HepG2 (cell line): ENCODE data around the gene C14orf93. TPM values are rescaled to one million over a fixed set of nuclear protein-coding genes. Genes with fewer than 3 reads are reported as not detected.
A peak's percentile ranks its signal among the peaks of the same experiment; 100 is the strongest.

Experiments used
- FUBP1 ChIP-seq: sonication (generic); formaldehyde crosslinking; IDR thresholded peaks from 2 replicates; pipeline ENCODE4 v1.5.1; 2020; ENCODE audit warnings: missing genetic modification reagents, mild to moderate bottlenecking, borderline replicate concordance
- KAT8 ChIP-seq: IDR thresholded peaks from 2 replicates; pipeline ENCODE4 v1.6.1; 2016; ENCODE audit warnings: missing genetic modification reagents, missing compliant biosample characterization
- KLF6 ChIP-seq: IDR thresholded peaks from 2 replicates; pipeline ENCODE4 v1.8.0; 2016; ENCODE audit warnings: missing biosample characterization, missing genetic modification reagents
- MEF2D ChIP-seq: sonication (generic); formaldehyde crosslinking; IDR thresholded peaks from 2 replicates; pipeline ENCODE4 v1.5.1; 2020; ENCODE audit warnings: mild to moderate bottlenecking, missing genetic modification reagents
- MEIS2 ChIP-seq: sonication (generic); formaldehyde crosslinking; IDR thresholded peaks from 2 replicates; pipeline ENCODE4 v1.9.0; 2021; ENCODE audit warnings: mild to moderate bottlenecking, missing genetic modification reagents
- PHF8 ChIP-seq: sonication (generic); formaldehyde crosslinking; IDR thresholded peaks from 2 replicates; pipeline ENCODE4 v1.5.0; 2020; ENCODE audit warnings: missing genetic modification reagents
- PPARG ChIP-seq: conservative IDR thresholded peaks from 2 replicates; pipeline ENCODE4 v1.6.1; 2016; ENCODE audit warnings: missing biosample characterization, missing genetic modification reagents
- RBM22 ChIP-seq: fragments of 200-400 bp; formaldehyde crosslinking; optimal IDR thresholded peaks from 2 replicates; pipeline ENCODE3; 2017; ENCODE audit warnings: mild to moderate bottlenecking, low read length, moderate library complexity
- SIX1 ChIP-seq: sonication (generic); formaldehyde crosslinking; IDR thresholded peaks from 2 replicates; pipeline ENCODE4 v1.4.0; 2020; ENCODE audit warnings: missing genetic modification reagents, borderline replicate concordance
- TBP ChIP-seq: sonication (generic); formaldehyde crosslinking; IDR thresholded peaks from 2 replicates; pipeline ENCODE4 v1.5.0; 2020; ENCODE audit warnings: missing genetic modification reagents
- U2AF1 ChIP-seq: fragments of 200-400 bp; formaldehyde crosslinking; optimal IDR thresholded peaks from 2 replicates; pipeline ENCODE3; 2017; ENCODE audit warnings: mild to moderate bottlenecking, low read depth, low read length
- ZFX ChIP-seq: sonication (generic); formaldehyde crosslinking; IDR thresholded peaks from 2 replicates; pipeline ENCODE4 v1.4.0; 2020; ENCODE audit warnings: mild to moderate bottlenecking, low read depth, missing genetic modification reagents, moderate library complexity
- ZKSCAN8 ChIP-seq: IDR thresholded peaks from 2 replicates; pipeline ENCODE4 v1.6.1; 2016; ENCODE audit warnings: borderline replicate concordance, missing genetic modification reagents, missing compliant biosample characterization
- ZNF136 ChIP-seq: sonication (generic); formaldehyde crosslinking; IDR thresholded peaks from 2 replicates; pipeline ENCODE4 v1.8.1; 2022; ENCODE audit warnings: low read depth, mild to moderate bottlenecking, moderate library complexity, missing genetic modification reagents
- ZNF354B ChIP-seq: sonication (generic); formaldehyde crosslinking; IDR thresholded peaks from 2 replicates; pipeline ENCODE4 v1.8.0; 2022; ENCODE audit warnings: mild to moderate bottlenecking, missing genetic modification reagents
- ZNF547 ChIP-seq: sonication (generic); formaldehyde crosslinking; IDR thresholded peaks from 2 replicates; pipeline ENCODE4 v1.5.1; 2020; ENCODE audit warnings: mild to moderate bottlenecking, missing genetic modification reagents
- ZNF598 ChIP-seq: sonication (generic); formaldehyde crosslinking; IDR thresholded peaks from 2 replicates; pipeline ENCODE4 v1.5.1; 2020; ENCODE audit warnings: mild to moderate bottlenecking, missing genetic modification reagents, borderline replicate concordance
- ZNF607 ChIP-seq: sonication (generic); formaldehyde crosslinking; IDR thresholded peaks from 2 replicates; pipeline ENCODE4 v1.5.1; 2020; ENCODE audit warnings: missing genetic modification reagents, mild to moderate bottlenecking, borderline replicate concordance
- ZNF792 ChIP-seq: IDR thresholded peaks from 2 replicates; pipeline ENCODE4 v1.6.1; 2016
- polyA plus RNA-seq, 8 experiments: library from polyadenylated mRNA; depleted of rRNA in 3 of 8; stranded (reverse) in 7 of 8; unstranded in 1 of 8; fragments of >200 nt; fragmentation: Illumina TruSeq in 4 of 8; extraction: Trizol in 4 of 8; gene quantifications; 2 replicates each; pipeline versions ENCODE4 v1.2.1 to v1.2.3, GENCODE V29; 2011 to 2016; ENCODE audit warnings: low read depth in 4 of 8, missing spikeins in 1 of 8, mixed read lengths in 1 of 8; ENCODE audit not compliant: insufficient read depth in 1 of 8
- total RNA-seq, 5 experiments: library from RNA; depleted of rRNA; stranded (reverse); fragments of >200 nt; fragmentation: Illumina TruSeq; extraction: Trizol; gene quantifications; 2 replicates each; pipeline ENCODE4 v1.2.3, GENCODE V29; 2016; ENCODE audit warnings: low read depth in 1 of 5
- TF ChIP-seq, protein P1 (sequence below): sonication (generic); formaldehyde crosslinking; IDR thresholded peaks from 2 replicates; pipeline ENCODE4 v1.8.1; 2023; ENCODE audit warnings: missing genetic modification reagents, mild to moderate bottlenecking, borderline replicate concordance
- TF ChIP-seq, protein P2 (sequence below): sonication (generic); formaldehyde crosslinking; conservative IDR thresholded peaks from 2 replicates; pipeline ENCODE4 v1.8.0; 2022; ENCODE audit warnings: mild to moderate bottlenecking, moderate library complexity, missing genetic modification reagents
- TF ChIP-seq, protein P3 (sequence below): sonication (generic); formaldehyde crosslinking; IDR thresholded peaks from 2 replicates; pipeline ENCODE4 v1.5.0; 2020; ENCODE audit warnings: missing genetic modification reagents
- TF ChIP-seq, protein P4 (sequence below): sonication (generic); formaldehyde crosslinking; IDR thresholded peaks from 2 replicates; pipeline ENCODE4 v1.4.0; 2020; ENCODE audit warnings: missing genetic modification reagents

C14orf93 gene
- total and polyA plus RNA-seq, 2 of the 13 experiments (the other 11 are each of a cell fraction or from before 2014, with no cell fraction given) = 11.4 to 22.5 TPM

DNA sequence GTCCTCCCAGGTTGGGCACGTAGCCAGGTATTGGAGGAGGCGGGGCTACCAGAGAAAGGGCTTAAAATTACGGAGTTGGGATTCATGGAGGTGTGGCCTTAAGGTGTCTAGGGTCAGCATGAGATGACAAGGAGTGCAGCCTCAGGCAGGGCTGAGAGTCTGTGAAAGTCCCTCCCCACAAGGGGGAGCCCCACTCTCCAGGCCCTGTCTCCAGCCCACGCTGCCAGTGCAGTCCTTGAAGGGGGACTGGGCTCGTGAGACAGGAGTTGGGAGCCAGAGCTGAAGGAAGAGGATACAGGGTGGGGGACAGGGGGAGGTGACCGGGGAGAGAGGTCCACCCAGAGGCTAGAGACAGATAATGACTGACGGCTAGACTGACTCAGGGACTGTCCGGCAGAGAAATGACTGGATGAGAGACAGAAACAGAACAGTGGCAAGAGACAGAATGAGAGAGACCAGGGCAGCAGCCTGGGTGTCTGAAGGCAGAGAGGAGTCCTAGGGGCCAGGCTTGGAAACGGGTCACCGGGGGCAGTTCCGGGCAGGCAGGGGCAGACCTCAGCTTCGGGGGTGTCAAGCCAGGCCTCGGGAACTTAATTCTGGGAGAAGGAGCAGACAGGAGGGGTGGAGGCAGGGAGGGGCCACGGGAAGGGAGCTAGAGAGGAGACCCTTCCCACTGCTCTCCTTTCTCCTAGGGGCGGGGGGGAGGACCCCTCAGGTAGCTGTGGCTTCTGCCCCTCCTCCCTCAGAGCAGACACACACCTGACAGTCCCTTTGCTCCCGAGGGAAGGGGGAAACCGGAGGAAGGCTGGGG, 46.4 kb upstream of the C14orf93 start (continued):
- TF ChIP-seq PPARG (CRISPR knock-in tag) = peak; percentile 56; the same call in 1 of the 2 replicates
- 0 out of 2 replicates have a peak, but pooled peaks have one; percentile 76 for TF ChIP-seq ZNF354B (CRISPR knock-in tag)
- TF ChIP-seq ZNF792 (CRISPR knock-in tag) = peak; percentile 85; the same call in 1 of the 2 replicates
- peak; percentile 67 for TF ChIP-seq RBM22
- peak; percentile 18 for TF ChIP-seq ZNF547 (CRISPR knock-in tag)
- TF ChIP-seq, protein P1, sequence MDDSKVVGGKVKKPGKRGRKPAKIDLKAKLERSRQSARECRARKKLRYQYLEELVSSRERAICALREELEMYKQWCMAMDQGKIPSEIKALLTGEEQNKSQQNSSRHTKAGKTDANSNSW (CRISPR knock-in tag) = 0 out of 2 replicates have a peak, but pooled peaks have one; percentile 23
- peak; percentile 77 for TF ChIP-seq ZFX (CRISPR knock-in tag)
- no peak for TF ChIP-seq SIX1
- TF ChIP-seq, protein P2, sequence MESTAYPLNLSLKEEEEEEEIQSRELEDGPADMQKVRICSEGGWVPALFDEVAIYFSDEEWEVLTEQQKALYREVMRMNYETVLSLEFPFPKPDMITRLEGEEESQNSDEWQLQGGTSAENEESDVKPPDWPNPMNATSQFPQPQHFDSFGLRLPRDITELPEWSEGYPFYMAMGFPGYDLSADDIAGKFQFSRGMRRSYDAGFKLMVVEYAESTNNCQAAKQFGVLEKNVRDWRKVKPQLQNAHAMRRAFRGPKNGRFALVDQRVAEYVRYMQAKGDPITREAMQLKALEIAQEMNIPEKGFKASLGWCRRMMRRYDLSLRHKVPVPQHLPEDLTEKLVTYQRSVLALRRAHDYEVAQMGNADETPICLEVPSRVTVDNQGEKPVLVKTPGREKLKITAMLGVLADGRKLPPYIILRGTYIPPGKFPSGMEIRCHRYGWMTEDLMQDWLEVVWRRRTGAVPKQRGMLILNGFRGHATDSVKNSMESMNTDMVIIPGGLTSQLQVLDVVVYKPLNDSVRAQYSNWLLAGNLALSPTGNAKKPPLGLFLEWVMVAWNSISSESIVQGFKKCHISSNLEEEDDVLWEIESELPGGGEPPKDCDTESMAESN (CRISPR knock-in tag) = peak; percentile 10; the same call in 1 of the 2 replicates
- TF ChIP-seq ZNF607 (CRISPR knock-in tag) = no peak
- no peak for TF ChIP-seq U2AF1
- TF ChIP-seq KLF6 = peak; percentile 79
- TF ChIP-seq ZKSCAN8 (CRISPR knock-in tag) = peak; percentile 54; the same call in 1 of the 2 replicates
- TF ChIP-seq PHF8 (CRISPR knock-in tag) = peak; percentile 62; the same call in 1 of the 2 replicates
- peak; percentile 93; the same call in 1 of the 2 replicates for TF ChIP-seq ZNF598 (CRISPR knock-in tag)
- peak; percentile 63; the same call in 1 of the 2 replicates for TF ChIP-seq KAT8 (CRISPR knock-in tag)
- TF ChIP-seq, protein P3, sequence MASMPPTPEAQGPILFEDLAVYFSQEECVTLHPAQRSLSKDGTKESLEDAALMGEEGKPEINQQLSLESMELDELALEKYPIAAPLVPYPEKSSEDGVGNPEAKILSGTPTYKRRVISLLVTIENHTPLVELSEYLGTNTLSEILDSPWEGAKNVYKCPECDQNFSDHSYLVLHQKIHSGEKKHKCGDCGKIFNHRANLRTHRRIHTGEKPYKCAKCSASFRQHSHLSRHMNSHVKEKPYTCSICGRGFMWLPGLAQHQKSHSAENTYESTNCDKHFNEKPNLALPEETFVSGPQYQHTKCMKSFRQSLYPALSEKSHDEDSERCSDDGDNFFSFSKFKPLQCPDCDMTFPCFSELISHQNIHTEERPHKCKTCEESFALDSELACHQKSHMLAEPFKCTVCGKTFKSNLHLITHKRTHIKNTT (CRISPR knock-in tag) = no peak
- peak; percentile 46; the same call in 1 of the 2 replicates for TF ChIP-seq MEIS2 (CRISPR knock-in tag)
- TF ChIP-seq MEF2D (CRISPR knock-in tag) = no peak; the same call in 1 of the 2 replicates
- TF ChIP-seq, protein P4, sequence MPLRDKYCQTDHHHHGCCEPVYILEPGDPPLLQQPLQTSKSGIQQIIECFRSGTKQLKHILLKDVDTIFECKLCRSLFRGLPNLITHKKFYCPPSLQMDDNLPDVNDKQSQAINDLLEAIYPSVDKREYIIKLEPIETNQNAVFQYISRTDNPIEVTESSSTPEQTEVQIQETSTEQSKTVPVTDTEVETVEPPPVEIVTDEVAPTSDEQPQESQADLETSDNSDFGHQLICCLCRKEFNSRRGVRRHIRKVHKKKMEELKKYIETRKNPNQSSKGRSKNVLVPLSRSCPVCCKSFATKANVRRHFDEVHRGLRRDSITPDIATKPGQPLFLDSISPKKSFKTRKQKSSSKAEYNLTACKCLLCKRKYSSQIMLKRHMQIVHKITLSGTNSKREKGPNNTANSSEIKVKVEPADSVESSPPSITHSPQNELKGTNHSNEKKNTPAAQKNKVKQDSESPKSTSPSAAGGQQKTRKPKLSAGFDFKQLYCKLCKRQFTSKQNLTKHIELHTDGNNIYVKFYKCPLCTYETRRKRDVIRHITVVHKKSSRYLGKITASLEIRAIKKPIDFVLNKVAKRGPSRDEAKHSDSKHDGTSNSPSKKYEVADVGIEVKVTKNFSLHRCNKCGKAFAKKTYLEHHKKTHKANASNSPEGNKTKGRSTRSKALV (CRISPR knock-in tag) = 0 out of 2 replicates have a peak, but pooled peaks have one; percentile 28
- no peak for TF ChIP-seq ZNF136 (CRISPR knock-in tag)
- TF ChIP-seq TBP (CRISPR knock-in tag) = no peak
- no peak for TF ChIP-seq FUBP1 (CRISPR knock-in tag)
